Cardiac atrium fibroblast (primary cell): ENCODE data around the gene ITGAE. TPM values are rescaled to one million over a fixed set of nuclear protein-coding genes. Genes with fewer than 3 reads are reported as not detected.

Source experiments
- total RNA-seq: library from RNA; depleted of rRNA; stranded (reverse); fragments of >200 nt; gene quantifications from 2 replicates; pipeline ENCODE4 v1.2.3, GENCODE V29; 2015

ITGAE gene
- 31.8 and 36.3 TPM in 2 replicates for total RNA-seq

DNA sequence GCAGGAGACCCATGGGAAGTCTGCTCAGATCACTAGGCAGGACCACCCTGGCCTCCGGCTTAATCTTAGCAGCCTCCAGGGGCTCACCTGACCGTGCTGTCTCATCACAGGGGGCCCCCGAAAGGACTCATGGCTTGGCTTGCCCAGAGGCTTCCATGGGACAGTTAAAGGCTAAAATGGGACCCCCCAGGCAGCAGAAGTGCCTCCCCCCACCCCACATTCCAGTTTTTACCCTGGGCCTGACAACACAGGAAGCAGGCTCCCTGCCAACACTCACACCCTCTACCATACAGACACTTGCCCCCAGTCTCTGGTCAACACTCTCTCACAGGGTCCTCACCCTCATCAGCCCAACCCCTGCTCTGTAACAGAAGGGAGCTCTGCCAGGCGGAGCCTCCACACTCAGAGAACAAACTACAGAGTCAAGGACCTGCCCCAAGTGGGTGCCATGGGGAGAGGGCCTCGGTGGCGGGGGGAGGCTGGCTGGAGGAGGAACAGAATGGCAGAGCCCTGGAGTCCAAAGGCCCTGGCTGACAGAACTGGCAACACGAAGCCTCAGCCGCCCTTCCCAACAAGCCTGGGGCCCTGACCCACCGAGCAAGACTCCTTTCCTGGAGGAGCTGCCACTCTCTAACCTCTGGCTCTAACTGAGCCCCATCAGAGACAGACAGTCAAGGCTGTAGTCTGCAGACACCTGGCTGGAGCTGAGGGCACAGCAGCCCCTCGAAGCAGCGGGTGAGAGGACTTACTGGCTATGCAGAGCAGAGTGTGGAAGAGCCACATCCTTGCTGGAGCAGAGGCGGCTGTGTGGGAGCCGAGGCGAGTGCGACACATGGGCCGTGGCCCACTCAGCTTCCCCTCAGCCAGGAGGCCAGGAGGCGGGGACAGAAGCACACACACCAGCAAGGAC lies at the start of gene ITGAE:
ITGAE (minus strand) TSS at position 827 of the 910 bp plus-strand sequence; CDS start at position 783, 44 bp downstream.

DNA sequence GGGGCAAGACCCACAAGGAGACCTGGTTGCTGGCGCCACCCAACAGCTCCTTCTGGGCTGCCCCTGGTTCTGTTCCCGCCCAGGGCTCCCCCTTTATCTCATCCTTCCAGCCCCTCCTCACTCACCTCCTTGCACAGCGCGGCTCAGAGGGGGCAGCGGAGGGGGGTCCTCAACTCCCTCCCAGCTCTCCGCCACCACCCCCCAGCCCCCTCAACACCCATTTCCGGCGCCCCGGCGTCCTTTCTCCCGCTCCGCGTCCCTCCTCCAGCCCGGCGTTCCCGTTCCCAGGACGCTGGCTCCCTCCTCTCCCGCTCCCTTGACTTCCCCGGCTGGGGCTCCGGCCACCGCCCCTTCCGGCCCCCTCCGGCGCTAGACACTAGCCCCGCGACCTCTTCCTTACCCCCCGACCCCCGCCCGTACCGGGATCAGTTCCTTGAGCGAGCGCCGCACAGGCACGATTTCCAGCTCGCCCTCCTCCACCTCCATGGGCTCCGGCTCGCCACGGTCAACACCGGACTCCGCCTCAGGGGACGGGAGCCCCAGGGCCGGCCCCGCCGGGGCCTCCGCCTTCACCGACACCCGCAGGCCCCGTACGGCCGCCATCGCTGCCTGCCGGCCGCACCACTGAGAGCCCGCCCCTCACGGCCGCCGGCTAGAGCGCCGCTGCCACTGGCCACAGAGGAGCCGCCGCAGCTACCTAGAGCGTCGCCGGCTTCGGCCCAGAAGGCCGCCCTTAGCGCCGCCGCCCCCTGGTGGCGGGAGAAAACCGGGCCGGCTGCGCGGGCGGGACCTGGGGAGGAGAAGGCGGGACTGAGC lies 44.8 kb upstream of the ITGAE start, which contains the start of gene NCBP3:
NCBP3 (minus strand) TSS at position 626 of the 816 bp plus-strand sequence; CDS start at position 603, 23 bp downstream.

GRCh38 chr17:3723556-3724377 lies 77.2 kb downstream of the ITGAE start, which contains the start of gene HASPIN:
HASPIN (plus strand) TSS chr17:3723903; CDS start chr17:3723936, 33 bp downstream.

DNA sequence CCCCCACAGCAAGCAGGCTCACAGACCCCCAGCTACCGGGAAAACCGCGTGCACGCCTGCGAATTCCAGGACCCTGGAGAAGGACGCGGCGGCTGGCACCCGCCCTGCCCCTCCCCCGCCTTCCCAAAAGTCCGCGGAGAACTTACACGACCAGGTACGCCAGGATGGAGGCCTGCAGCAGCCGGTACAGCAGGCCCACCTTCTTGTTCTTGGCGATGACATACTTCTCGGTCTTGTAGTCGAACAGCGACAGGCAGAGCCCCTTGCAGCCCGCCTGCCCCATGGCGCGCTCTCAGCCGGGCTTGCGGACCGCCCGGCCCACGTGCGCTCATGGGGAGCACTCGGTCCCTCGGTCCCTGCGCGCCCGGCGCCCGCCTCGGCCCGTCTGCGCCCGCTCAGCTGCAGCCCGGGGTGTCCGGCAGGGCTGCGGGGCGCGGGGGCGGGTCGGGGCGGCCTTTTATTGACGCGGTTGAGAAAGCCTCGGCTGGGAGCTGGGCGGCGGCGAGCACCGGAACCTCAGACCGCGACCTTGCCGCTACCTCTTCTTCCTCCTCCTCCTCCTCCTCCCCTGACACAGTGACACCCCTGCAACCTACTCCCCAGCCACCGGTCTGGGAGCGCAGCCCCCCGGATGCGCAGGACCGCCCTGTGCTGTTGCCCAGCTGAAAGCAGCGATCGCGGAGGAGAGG lies 105.1 kb downstream of the ITGAE start, which contains the start of gene P2RX5:
P2RX5 (minus strand) TSS at position 433 of the 689 bp plus-strand sequence; CDS start at position 283, 150 bp downstream.

DNA sequence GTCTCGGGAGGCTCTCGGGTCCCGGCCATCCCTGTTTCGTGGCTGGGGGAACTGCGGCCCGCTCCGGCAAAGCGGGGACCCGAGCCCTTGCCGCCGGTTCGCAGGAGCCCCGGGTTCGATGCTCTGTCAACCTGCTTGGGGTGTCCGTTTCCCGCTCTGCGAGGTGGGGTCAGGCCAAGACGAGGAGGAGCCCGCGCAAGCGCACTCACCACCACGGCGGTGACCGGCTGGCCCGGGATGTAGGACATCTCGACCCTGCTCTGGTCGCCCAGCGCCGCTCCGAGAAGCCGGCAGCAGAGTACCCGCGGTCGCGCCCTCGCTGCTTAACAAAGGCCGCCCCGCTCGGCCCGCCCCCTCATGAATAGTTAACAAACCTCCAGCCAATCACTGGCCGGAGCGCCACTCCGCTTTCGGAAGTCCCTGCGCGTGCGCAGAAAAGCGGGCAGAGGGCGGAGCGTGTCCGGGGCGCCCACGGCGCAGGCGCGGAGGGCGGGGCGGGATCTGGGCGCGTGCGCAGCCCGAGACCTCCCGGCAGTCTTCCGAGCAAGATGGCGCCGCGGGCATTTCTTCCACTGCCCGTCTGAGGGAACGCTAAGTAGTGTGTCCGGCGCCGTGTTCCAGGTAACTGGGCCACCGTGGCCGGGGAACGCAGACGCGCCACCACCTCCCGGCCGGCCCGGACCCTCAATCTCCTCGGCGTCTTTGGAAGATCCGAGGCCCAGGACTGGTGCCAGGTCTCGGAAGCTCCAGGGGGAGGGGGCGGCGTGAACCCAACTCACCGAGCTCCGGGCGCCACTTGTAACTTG lies 132.5 kb downstream of the ITGAE start, which contains the start of the genes EMC6 and TAX1BP3:
EMC6 (plus strand) TSS at position 534 of the 806 bp plus-strand sequence. CDS start 335 bp downstream, outside the sequence.
TAX1BP3 (minus strand) TSS at position 300 of the 806 bp plus-strand sequence; CDS start at position 248, 52 bp downstream.

Other genes with a start within 250 kb of the ITGAE start
- gene TRPV3, start 243.4 kb downstream of the ITGAE start, total RNA-seq = 0.32 and 9.2 TPM in 2 replicates
- 0.81 and 2.0 TPM in 2 replicates for gene TRPV1, start 191.8 kb downstream of the ITGAE start, total RNA-seq
- gene SHPK, start 164.9 kb downstream of the ITGAE start, total RNA-seq = 7.3 and 12.1 TPM in 2 replicates
- gene CTNS, start 164.4 kb downstream of the ITGAE start, total RNA-seq = 14.1 and 39.0 TPM in 2 replicates
- 255 and 297 TPM in 2 replicates for gene TAX1BP3, start 132.6 kb downstream of the ITGAE start, total RNA-seq
- 19.1 and 40.1 TPM in 2 replicates for gene EMC6, start 132.4 kb downstream of the ITGAE start, total RNA-seq
- 0.18 and 1.1 TPM in 2 replicates for gene P2RX5, start 105.0 kb downstream of the ITGAE start, total RNA-seq
- 1.3 and 1.5 TPM in 2 replicates for gene HASPIN, start 77.3 kb downstream of the ITGAE start, total RNA-seq
- gene NCBP3, start 45.1 kb upstream of the ITGAE start, total RNA-seq = 8.6 and 19.7 TPM in 2 replicates
- gene CAMKK1, start 91.9 kb upstream of the ITGAE start, total RNA-seq = 3.4 and 4.7 TPM in 2 replicates
- 0.49 and 0.90 TPM in 2 replicates for gene P2RX1, start 115.3 kb upstream of the ITGAE start, total RNA-seq
- gene ATP2A3, start 163.2 kb upstream of the ITGAE start, total RNA-seq = 0.16 TPM in 1 of 2 replicates, not detected in the other